ENCODE results near the gene FAM111B. TPM values are rescaled to one million over a fixed set of nuclear protein-coding genes. Genes with fewer than 3 reads are reported as not detected.

The FAM111B gene
- total and polyA plus RNA-seq, 2 of the 4 experiments (the other 2 are of a cell fraction): 3.2 to 9.3 TPM

DNA sequence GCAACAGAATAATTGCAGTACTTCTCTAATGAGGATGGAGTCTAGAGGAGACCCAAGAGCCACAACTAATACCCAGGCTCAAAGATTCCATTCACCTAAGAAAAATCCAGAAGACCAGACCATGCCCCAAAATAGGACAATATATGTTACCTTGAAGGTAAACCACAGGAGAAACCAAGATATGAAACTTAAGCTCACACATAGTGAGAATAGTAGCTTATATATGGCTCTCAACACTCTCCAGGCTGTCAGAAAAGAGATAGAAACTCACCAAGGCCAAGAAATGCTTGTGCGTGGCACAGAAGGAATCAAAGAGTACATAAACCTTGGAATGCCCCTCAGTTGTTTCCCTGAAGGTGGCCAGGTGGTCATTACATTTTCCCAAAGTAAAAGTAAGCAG, 44.7 kb downstream of the FAM111B start:
- H3K18ac ChIP-seq (ENCODE audit: low read depth, low read length): no peak overlapping the region
- H3K79me1 ChIP-seq (ENCODE audit: low read depth in 1 of 2, low read length in 2 of 2): peaks cover 8 to 10% of the 10 kb centered on the region in 2 experiments
- no peak overlapping the region for H4K91ac ChIP-seq (ENCODE audit: insufficient read depth, low read depth, low read length)
- H3K4ac ChIP-seq (ENCODE audit: low read depth, low read length): no peak overlapping the region
- no peaks in the 10 kb centered on the region for H4K20me1 ChIP-seq (ENCODE audit: insufficient read depth, low read length)
- no peak overlapping the region for H3K9ac ChIP-seq (ENCODE audit: low read depth, low read length)
- no peak overlapping the region for H3K27ac ChIP-seq (ENCODE audit: insufficient read depth, low read length)
- H2AFZ ChIP-seq (replicated peaks; ENCODE audit: low read length, poor library complexity): no peak overlapping the region
- TF ChIP-seq BHLHE40 (IDR thresholded peaks at IDR 0.05; ENCODE audit: low read depth, low read length) (no peak), SMC3 (IDR thresholded peaks at IDR 0.05; ENCODE audit: low read depth, low read length) (no peak), RCOR1 (IDR thresholded peaks at IDR 0.05; ENCODE audit: insufficient replicate concordance, low read length) (no peak), MXI1 (IDR thresholded peaks at IDR 0.05; ENCODE audit: borderline replicate concordance, low read depth, low read length) (no peak)
- TF ChIP-seq, protein P1, sequence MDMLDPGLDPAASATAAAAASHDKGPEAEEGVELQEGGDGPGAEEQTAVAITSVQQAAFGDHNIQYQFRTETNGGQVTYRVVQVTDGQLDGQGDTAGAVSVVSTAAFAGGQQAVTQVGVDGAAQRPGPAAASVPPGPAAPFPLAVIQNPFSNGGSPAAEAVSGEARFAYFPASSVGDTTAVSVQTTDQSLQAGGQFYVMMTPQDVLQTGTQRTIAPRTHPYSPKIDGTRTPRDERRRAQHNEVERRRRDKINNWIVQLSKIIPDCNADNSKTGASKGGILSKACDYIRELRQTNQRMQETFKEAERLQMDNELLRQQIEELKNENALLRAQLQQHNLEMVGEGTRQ (IDR thresholded peaks at IDR 0.05; ENCODE audit: low read depth, low read length): no peak
- TF ChIP-seq, protein P2, sequence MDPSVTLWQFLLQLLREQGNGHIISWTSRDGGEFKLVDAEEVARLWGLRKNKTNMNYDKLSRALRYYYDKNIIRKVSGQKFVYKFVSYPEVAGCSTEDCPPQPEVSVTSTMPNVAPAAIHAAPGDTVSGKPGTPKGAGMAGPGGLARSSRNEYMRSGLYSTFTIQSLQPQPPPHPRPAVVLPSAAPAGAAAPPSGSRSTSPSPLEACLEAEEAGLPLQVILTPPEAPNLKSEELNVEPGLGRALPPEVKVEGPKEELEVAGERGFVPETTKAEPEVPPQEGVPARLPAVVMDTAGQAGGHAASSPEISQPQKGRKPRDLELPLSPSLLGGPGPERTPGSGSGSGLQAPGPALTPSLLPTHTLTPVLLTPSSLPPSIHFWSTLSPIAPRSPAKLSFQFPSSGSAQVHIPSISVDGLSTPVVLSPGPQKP (IDR thresholded peaks at IDR 0.05; ENCODE audit: borderline replicate concordance, low read depth, low read length): no peak
- H4K8ac ChIP-seq (ENCODE audit: low read depth in 2 of 2, low read length in 2 of 2): no peak overlapping the region
- no peak overlapping the region for H3K56ac ChIP-seq (ENCODE audit: extremely low read depth, insufficient read depth, low read length)
- H4K5ac ChIP-seq (ENCODE audit: low read depth, low read length): no peak overlapping the region
- WGBS, 2 experiments (ENCODE audit: extremely low coverage in 2 of 2, insufficient read length in 1 of 2): 100% methylated on average over 1 of the region's 1 CpG; no CpG with 5 or more reads in 1 of the 2 experiments
- no peak overlapping the region for H3K23ac ChIP-seq (ENCODE audit: low read depth, low read length)
- H2BK20ac ChIP-seq (ENCODE audit: low read depth, low read length): no peak overlapping the region
- H3K4me3 ChIP-seq (ENCODE audit: insufficient read depth, low read depth, low read length): no peak overlapping the region
- H3K9me1 ChIP-seq (ENCODE audit: insufficient read depth, low read length): peaks cover 4% of the 10 kb centered on the region; the same call in 1 of the 2 replicates
- peaks cover 3% of the 10 kb centered on the region; the same call in 1 of the 2 replicates for H3K36me3 ChIP-seq (ENCODE audit: control insufficient read depth, insufficient read depth, low read length)
- H3K14ac ChIP-seq (replicated peaks; ENCODE audit: low read depth, low read length): no peak overlapping the region
- ChIA-PET CTCF (no interaction called here), POLR2A (ENCODE audit: unreplicated experiment) (no interaction called here)
- no peak overlapping the region for H2AK5ac ChIP-seq (ENCODE audit: low read depth, low read length)
- intact Hi-C loops (cut with micrococcal nuclease): no loop called here
- in situ Hi-C loops (cut with MboI; ENCODE audit: low sequenced_read_pairs): loop anchor here (10.0 kb wide), 1 partner anchor 247 kb away; no protein-coding TSS in a partner anchor
- dilution Hi-C loops (cut with HindIII; ENCODE audit: low sequenced_read_pairs, unreplicated experiment): no loop called here
- no peak overlapping the region for H2AK9ac ChIP-seq (replicated peaks; ENCODE audit: low read depth, low read length, poor library complexity)
- no TSS peak for BruUV-seq (replicated peaks)
- no peak overlapping the region for H3K4me2 ChIP-seq (ENCODE audit: low read depth, low read length)
- no peak for DNase-seq
- no peak overlapping the region for H2BK15ac ChIP-seq (ENCODE audit: low read depth, low read length)
- no peak overlapping the region for H2BK120ac ChIP-seq (ENCODE audit: low read depth, low read length)
- no peak overlapping the region for H2BK5ac ChIP-seq (ENCODE audit: low read depth, low read length, poor library complexity, severe bottlenecking)
- no peaks in the 10 kb centered on the region for H3K9me3 ChIP-seq (ENCODE audit: control insufficient read depth, insufficient read depth, low read length)
- no peak for ATAC-seq (ENCODE audit: low read depth)
- peaks cover 3% of the 10 kb centered on the region; the same call in 1 of the 2 replicates for H3K4me1 ChIP-seq (ENCODE audit: control insufficient read depth, insufficient read depth, low read length)
- H3K27me3 ChIP-seq (ENCODE audit: control insufficient read depth, insufficient read depth, low read length): no peaks in the 10 kb centered on the region
